GM19328 (cell line): ENCODE data around the gene FBLN5.

Experiments
- ATAC-seq: cut with Tn5 transposase; IDR thresholded peaks from one replicate; pipeline ENCODE4 v1.9.1; 2021; ENCODE audit warnings: mild to moderate bottlenecking, moderate library complexity; ENCODE audit not compliant: unreplicated experiment

Gene FBLN5

GRCh38 chr14:91947475-91948184 is at the start of gene FBLN5:
Gene FBLN5 (minus strand): TSS chr14:91947694. CDS start chr14:91947229, 465 bp downstream.
- ATAC-seq: no peak

GRCh38 chr14:91996948-91997371 is 49.5 kb upstream of the FBLN5 start:
- ATAC-seq: no peak

- no peak for ATAC-seq
Measured at GRCh38 chr14:91987192-91987591, 39.7 kb upstream of the FBLN5 start.

GRCh38 chr14:91985521-91986255 is 38.2 kb upstream of the FBLN5 start:
- no peak for ATAC-seq

GRCh38 chr14:91985008-91985407 is 37.5 kb upstream of the FBLN5 start:
- ATAC-seq: no peak

- ATAC-seq: no peak
Measured at GRCh38 chr14:91983588-91983987, 36.1 kb upstream of the FBLN5 start.

GRCh38 chr14:91980157-91980556 is 32.7 kb upstream of the FBLN5 start:
- ATAC-seq: peak; percentile 47

- ATAC-seq: no peak
Measured at GRCh38 chr14:91977884-91978283, 30.4 kb upstream of the FBLN5 start.

- no peak for ATAC-seq
Measured at GRCh38 chr14:91975763-91976162, 28.3 kb upstream of the FBLN5 start.

- no peak for ATAC-seq
Measured at GRCh38 chr14:91971188-91971778, 23.8 kb upstream of the FBLN5 start.

- no peak for ATAC-seq
Measured at GRCh38 chr14:91968280-91968679, 20.8 kb upstream of the FBLN5 start.

- no peak for ATAC-seq
Measured at GRCh38 chr14:91964724-91965123, 17.2 kb upstream of the FBLN5 start.

GRCh38 chr14:91964011-91964410 is 16.5 kb upstream of the FBLN5 start:
- ATAC-seq: no peak

- ATAC-seq: no peak
Measured at GRCh38 chr14:91963465-91963864, 16.0 kb upstream of the FBLN5 start.

GRCh38 chr14:91961297-91962220 is 14.1 kb upstream of the FBLN5 start:
- ATAC-seq: no peak

GRCh38 chr14:91957876-91958313 is 10.4 kb upstream of the FBLN5 start:
- no peak for ATAC-seq

GRCh38 chr14:91956616-91957015 is 9.1 kb upstream of the FBLN5 start:
- no peak for ATAC-seq

GRCh38 chr14:91955168-91955567 is 7.7 kb upstream of the FBLN5 start:
- ATAC-seq: no peak

GRCh38 chr14:91953170-91953985 is 5.9 kb upstream of the FBLN5 start:
- ATAC-seq: no peak
